ENCODE measurements around the gene VMP1.
"Not testable (repeated sequence)": the region's sequence is repeated elsewhere in the genome, so short reads cannot be mapped to it uniquely, and the experiment has no call there.

VMP1 gene

GRCh38 chr17:59756236-59756818 is 48.9 kb downstream of the VMP1 start:
- no peak for DNase-seq

GRCh38 chr17:59757043-59757442 is 49.6 kb downstream of the VMP1 start:
- DNase-seq: no peak

GRCh38 chr17:59757470-59757869 is 50.0 kb downstream of the VMP1 start:
- no peak for DNase-seq

- DNase-seq: no peak
These were observed 50.5 kb downstream of the VMP1 start for GRCh38 chr17:59757881-59758385.

GRCh38 chr17:59758998-59759651 is 51.7 kb downstream of the VMP1 start:
- DNase-seq: not testable (repeated sequence)

GRCh38 chr17:59760160-59760559 is 52.7 kb downstream of the VMP1 start:
- no peak for DNase-seq

GRCh38 chr17:59761385-59762048 is 54.1 kb downstream of the VMP1 start:
- DNase-seq: no peak

GRCh38 chr17:59762049-59762823 is 54.8 kb downstream of the VMP1 start:
- DNase-seq: no peak

GRCh38 chr17:59762824-59763374 is 55.4 kb downstream of the VMP1 start:
- DNase-seq: no peak

GRCh38 chr17:59763861-59764260 is 56.4 kb downstream of the VMP1 start:
- no peak for DNase-seq

- DNase-seq: no peak
These were observed 56.9 kb downstream of the VMP1 start for GRCh38 chr17:59764292-59764741.

- DNase-seq: no peak
These were observed 57.6 kb downstream of the VMP1 start for GRCh38 chr17:59765038-59765437.

GRCh38 chr17:59766491-59766890 is 59.0 kb downstream of the VMP1 start:
- DNase-seq: no peak

- DNase-seq: no peak
These were observed 59.7 kb downstream of the VMP1 start for GRCh38 chr17:59767176-59767575.

- no peak for DNase-seq
These were observed 62.4 kb downstream of the VMP1 start for GRCh38 chr17:59769887-59770286.

GRCh38 chr17:59771093-59771492 is 63.6 kb downstream of the VMP1 start:
- no peak for DNase-seq

- DNase-seq: no peak
These were observed 68.4 kb downstream of the VMP1 start for GRCh38 chr17:59775786-59776350.

GRCh38 chr17:59776577-59776976 is 69.1 kb downstream of the VMP1 start:
- no peak for DNase-seq

- DNase-seq: no peak
These were observed 69.6 kb downstream of the VMP1 start for GRCh38 chr17:59777033-59777432.

GRCh38 chr17:59778996-59779395 is 71.5 kb downstream of the VMP1 start:
- no peak for DNase-seq

- DNase-seq: no peak
These were observed 72.1 kb downstream of the VMP1 start for GRCh38 chr17:59779521-59779920.

GRCh38 chr17:59780548-59780947 is 73.1 kb downstream of the VMP1 start:
- DNase-seq: not testable (repeated sequence)
